ENCODE results near the gene SPON1. TPM values are rescaled to one million over a fixed set of nuclear protein-coding genes. Genes with fewer than 3 reads are reported as not detected.
"Not testable (repeated sequence)": the region's sequence is repeated elsewhere in the genome, so short reads cannot be mapped to it uniquely, and the experiment has no call there.

SPON1 gene
- total RNA-seq, 4 donors from 2014 or later: 80.2 to 141 (median 103) TPM

- TF ChIP-seq CTCF (IDR thresholded peaks at IDR 0.05): no peak
- no peak for ATAC-seq (ENCODE audit: low FRiP score)
- DNase-seq (ENCODE audit: low spot score): no peak
Observed at GRCh38 chr11:13974631-13975030, 12.1 kb downstream of the SPON1 start.

GRCh38 chr11:13983081-13983751 is 20.7 kb downstream of the SPON1 start:
- ATAC-seq (ENCODE audit: low FRiP score) (peak; percentile 67), DNase-seq (ENCODE audit: low spot score) (no peak)

GRCh38 chr11:13984616-13985450 is 22.3 kb downstream of the SPON1 start:
- ATAC-seq (ENCODE audit: low FRiP score) (peak; percentile 93), DNase-seq (ENCODE audit: low spot score) (no peak)
- TF ChIP-seq CTCF (IDR thresholded peaks at IDR 0.05): no peak

More at GRCh38 chr11:13983081-13983751, 20.7 kb downstream of the SPON1 start:
- TF ChIP-seq CTCF (IDR thresholded peaks at IDR 0.05): no peak

- DNase-seq (ENCODE audit: low spot score); ATAC-seq (ENCODE audit: low FRiP score): not testable (repeated sequence)
Observed at GRCh38 chr11:13986695-13987094, 24.2 kb downstream of the SPON1 start.

GRCh38 chr11:13992158-13992856 is 29.8 kb downstream of the SPON1 start:
- ATAC-seq (ENCODE audit: low FRiP score); DNase-seq (ENCODE audit: low spot score): not testable (repeated sequence)

GRCh38 chr11:13993096-13993765 is 30.7 kb downstream of the SPON1 start:
- ATAC-seq (ENCODE audit: low FRiP score) (no peak), DNase-seq (ENCODE audit: low spot score) (no peak)
- TF ChIP-seq CTCF (IDR thresholded peaks at IDR 0.05): no peak

GRCh38 chr11:13997881-13998280 is 35.4 kb downstream of the SPON1 start:
- ATAC-seq (ENCODE audit: low FRiP score): no peak
- TF ChIP-seq CTCF (IDR thresholded peaks at IDR 0.05): no peak
- DNase-seq (ENCODE audit: low spot score): no peak
